ENCODE measurements around the gene ARHGAP6.

DNA sequence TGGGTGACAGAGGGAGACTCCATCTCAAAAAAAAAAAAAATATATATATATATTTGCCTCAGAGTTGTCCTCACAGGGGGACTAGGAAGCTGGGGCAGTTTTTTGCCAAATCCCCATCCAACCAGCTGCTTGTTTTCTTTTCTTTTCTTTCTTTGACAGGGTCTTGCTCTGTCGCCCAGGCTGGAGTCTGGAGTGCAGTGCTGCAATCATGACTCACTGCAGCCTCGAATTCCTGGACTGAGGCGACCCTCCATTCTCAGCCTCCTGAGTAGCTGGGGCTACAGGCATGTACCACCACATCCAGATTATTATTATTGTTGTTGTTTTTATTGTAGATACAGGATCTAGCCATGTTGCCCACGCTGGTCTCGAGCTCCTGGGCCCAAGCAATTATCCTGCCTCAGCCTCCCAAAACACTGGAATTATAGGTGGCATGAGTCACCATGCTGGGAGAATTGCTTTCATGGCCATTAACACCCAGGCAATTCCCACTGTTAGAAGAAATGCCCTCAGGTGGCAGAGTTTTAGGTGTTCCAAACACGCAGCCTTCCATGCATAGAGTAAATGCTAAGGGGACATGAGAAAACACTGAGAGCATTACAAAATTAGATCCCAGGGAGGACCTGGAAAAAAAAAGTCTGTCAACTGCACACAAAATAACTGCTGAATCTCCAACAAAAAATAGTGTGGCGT, 98.0 kb downstream of the ARHGAP6 start:
- no peak for TF ChIP-seq EZH2 (optimal IDR thresholded peaks at IDR 0.05; ENCODE audit: low read depth, low read length)
- TF ChIP-seq, protein P1, sequence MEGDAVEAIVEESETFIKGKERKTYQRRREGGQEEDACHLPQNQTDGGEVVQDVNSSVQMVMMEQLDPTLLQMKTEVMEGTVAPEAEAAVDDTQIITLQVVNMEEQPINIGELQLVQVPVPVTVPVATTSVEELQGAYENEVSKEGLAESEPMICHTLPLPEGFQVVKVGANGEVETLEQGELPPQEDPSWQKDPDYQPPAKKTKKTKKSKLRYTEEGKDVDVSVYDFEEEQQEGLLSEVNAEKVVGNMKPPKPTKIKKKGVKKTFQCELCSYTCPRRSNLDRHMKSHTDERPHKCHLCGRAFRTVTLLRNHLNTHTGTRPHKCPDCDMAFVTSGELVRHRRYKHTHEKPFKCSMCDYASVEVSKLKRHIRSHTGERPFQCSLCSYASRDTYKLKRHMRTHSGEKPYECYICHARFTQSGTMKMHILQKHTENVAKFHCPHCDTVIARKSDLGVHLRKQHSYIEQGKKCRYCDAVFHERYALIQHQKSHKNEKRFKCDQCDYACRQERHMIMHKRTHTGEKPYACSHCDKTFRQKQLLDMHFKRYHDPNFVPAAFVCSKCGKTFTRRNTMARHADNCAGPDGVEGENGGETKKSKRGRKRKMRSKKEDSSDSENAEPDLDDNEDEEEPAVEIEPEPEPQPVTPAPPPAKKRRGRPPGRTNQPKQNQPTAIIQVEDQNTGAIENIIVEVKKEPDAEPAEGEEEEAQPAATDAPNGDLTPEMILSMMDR (IDR thresholded peaks at IDR 0.05; ENCODE audit: low read length): no peak
